ENCODE measurements around the gene GNAT3.
A peak's percentile ranks its signal among the peaks of the same experiment; 100 is the strongest.

Gene GNAT3

GRCh38 chr7:80510021-80510420, 1.8 kb downstream of the GNAT3 start:
- no peak overlapping the region for H3K4me3 ChIP-seq (replicated peaks; ENCODE audit: low read depth, low read length)
- DNase-seq (ENCODE audit: low read depth): no peak
- TF ChIP-seq CTCF (IDR thresholded peaks at IDR 0.05; ENCODE audit: low read length, missing control alignments): no peak

- no peak for TF ChIP-seq CTCF (IDR thresholded peaks at IDR 0.05; ENCODE audit: low read length, missing control alignments)
- peak; percentile 32 for DNase-seq (ENCODE audit: low read depth)
- H3K4me3 ChIP-seq (replicated peaks; ENCODE audit: low read depth, low read length): no peak overlapping the region
Measured at GRCh38 chr7:80508440-80508839, 3.4 kb downstream of the GNAT3 start.

- no peak for TF ChIP-seq CTCF (IDR thresholded peaks at IDR 0.05; ENCODE audit: low read length, missing control alignments)
- no peak for DNase-seq (ENCODE audit: low read depth)
- no peak overlapping the region for H3K4me3 ChIP-seq (replicated peaks; ENCODE audit: low read depth, low read length)
Measured at GRCh38 chr7:80505900-80506500, 5.9 kb downstream of the GNAT3 start.

GRCh38 chr7:80500325-80500724, 11.5 kb downstream of the GNAT3 start:
- TF ChIP-seq CTCF (IDR thresholded peaks at IDR 0.05; ENCODE audit: low read length, missing control alignments): no peak
- H3K4me3 ChIP-seq (replicated peaks; ENCODE audit: low read depth, low read length): no peak overlapping the region
- no peak for DNase-seq (ENCODE audit: low read depth)

GRCh38 chr7:80499350-80499953, 12.4 kb downstream of the GNAT3 start:
- H3K4me3 ChIP-seq (replicated peaks; ENCODE audit: low read depth, low read length): no peak overlapping the region
- no peak for TF ChIP-seq CTCF (IDR thresholded peaks at IDR 0.05; ENCODE audit: low read length, missing control alignments)
- peak; percentile 95 for DNase-seq (ENCODE audit: low read depth)

- peak; percentile 77 for DNase-seq (ENCODE audit: low read depth)
- H3K4me3 ChIP-seq (replicated peaks; ENCODE audit: low read depth, low read length): no peak overlapping the region
- TF ChIP-seq CTCF (IDR thresholded peaks at IDR 0.05; ENCODE audit: low read length, missing control alignments): no peak
Measured at GRCh38 chr7:80498481-80499349, 13.1 kb downstream of the GNAT3 start.
